Embryonic facial prominence (tissue), 1 donor: Measurements from ENCODE around the gene SEL1L2.

Experiments used
- DNase-seq: peaks from one replicate; pipeline ENCODE4 v3.0.0-alpha.2; 2016; ENCODE audit errors: extremely low spot score

SEL1L2 gene

GRCh38 chr20:13816757-13817156 lies 173.7 kb downstream of the SEL1L2 start:
- no peak for DNase-seq

DNA sequence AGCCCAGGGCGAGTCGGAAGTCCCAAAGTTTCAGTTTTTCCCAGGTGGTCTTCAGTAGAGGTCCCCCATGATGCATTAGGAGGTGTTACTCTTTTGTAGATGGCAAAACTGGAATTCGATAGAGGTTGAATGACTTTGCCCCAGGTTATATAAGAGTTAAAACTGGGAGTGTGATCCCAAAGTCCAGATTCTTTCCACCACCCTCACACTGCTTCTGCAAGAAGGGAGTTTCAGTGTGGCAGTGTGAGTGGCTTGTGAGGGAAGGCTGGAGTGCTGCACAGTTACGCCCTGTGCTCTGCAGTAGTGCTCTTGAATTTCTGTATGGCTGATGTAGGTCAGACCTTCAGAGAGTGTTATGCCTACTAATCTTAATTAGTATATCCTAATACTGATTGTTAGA lies 175.7 kb downstream of the SEL1L2 start:
- no peak for DNase-seq

GRCh38 chr20:13813910-13814309 lies 176.5 kb downstream of the SEL1L2 start:
- DNase-seq, result no peak

- no peak for DNase-seq
Measured at GRCh38 chr20:13810446-13810845, 180.0 kb downstream of the SEL1L2 start.

DNA sequence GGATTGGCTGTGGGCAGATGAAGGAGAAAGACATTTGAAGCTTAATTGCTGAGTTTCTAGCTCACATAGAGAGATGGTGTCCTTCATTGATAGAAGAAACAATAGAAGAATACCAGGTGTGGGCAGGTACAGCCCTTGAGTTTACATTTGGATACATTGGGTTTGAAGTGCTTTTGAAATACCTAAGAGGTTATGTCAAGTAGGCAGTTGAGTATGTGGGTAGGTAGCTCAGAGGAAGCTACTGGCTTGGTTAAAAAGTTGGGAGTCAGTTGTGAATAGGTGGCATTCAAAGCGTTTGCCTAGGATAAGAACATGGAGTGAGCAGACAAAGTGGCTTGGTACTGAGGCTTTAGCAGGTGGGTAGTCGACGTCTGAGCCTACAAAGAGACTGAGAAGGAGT lies 180.6 kb downstream of the SEL1L2 start:
- DNase-seq, result no peak

DNA sequence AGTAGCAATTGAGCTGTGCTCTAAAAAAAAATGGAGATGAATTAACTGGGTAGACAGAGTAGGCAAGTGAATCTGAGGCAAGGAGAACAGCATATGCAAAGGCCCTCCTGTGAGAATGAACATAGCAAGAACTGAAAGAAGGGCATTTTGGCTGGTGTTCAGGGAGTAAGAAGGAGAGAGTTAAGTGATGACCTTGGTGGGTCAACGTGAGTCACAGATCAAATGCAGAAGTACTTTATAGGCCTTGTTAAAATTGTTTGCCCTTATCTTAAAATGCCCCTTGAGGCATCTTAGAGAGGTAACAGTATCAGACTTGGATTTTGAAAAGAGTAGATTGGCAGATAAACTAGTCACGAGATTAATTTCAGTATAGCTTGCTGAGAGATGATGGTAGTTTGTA lies 181.0 kb downstream of the SEL1L2 start:
- no peak for DNase-seq

GRCh38 chr20:13800728-13801134 lies 189.7 kb downstream of the SEL1L2 start:
- no peak for DNase-seq

DNA sequence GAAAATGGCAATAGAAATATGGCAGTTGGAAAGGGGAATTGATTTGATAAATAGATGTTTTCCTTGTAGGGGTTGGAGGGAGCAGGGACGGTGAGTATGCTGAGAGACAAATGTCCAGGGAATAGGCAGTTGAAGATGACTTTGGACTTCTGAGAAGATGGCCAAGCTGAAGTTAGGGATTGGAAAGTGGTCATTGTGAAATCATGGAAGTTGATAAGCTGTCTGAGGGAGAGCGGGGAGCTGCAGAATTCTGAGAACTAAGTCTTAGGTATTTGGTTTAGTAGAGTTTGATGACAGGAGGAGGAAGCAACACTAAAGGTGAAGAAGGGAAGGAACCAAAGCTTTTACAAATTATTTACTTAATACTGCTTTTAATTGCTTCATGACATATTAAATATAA lies 190.4 kb downstream of the SEL1L2 start:
- no peak for DNase-seq
